ENCODE data around the gene C14orf132.

C14orf132 gene

DNA sequence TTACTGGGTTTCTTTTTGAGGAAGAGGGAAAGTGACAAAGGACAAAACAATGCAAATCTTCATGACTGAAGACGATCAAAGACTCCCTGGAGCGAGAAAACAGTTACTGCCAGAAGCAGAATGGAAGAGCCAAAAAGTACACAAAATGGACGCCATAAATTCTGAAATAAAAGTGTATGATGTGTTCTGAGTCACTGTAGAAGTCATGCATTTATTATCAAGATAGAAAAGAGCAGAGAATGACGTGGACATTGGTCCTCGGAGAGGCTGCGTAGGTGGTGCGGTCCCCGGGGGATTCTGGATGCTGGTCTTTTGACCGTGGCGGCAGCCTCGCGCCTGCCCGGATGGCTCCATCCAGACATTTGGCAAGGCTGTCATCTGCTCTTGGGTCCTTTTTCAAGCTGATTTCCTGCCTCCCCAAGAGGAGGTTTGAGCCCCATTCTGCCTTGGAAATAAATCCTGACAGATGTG lies 52.8 kb downstream of the C14orf132 start:
- no peak overlapping the region for H3K27ac ChIP-seq
- TF ChIP-seq, protein P1, sequence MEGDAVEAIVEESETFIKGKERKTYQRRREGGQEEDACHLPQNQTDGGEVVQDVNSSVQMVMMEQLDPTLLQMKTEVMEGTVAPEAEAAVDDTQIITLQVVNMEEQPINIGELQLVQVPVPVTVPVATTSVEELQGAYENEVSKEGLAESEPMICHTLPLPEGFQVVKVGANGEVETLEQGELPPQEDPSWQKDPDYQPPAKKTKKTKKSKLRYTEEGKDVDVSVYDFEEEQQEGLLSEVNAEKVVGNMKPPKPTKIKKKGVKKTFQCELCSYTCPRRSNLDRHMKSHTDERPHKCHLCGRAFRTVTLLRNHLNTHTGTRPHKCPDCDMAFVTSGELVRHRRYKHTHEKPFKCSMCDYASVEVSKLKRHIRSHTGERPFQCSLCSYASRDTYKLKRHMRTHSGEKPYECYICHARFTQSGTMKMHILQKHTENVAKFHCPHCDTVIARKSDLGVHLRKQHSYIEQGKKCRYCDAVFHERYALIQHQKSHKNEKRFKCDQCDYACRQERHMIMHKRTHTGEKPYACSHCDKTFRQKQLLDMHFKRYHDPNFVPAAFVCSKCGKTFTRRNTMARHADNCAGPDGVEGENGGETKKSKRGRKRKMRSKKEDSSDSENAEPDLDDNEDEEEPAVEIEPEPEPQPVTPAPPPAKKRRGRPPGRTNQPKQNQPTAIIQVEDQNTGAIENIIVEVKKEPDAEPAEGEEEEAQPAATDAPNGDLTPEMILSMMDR (conservative IDR thresholded peaks at IDR 0.05), result no peak

DNA sequence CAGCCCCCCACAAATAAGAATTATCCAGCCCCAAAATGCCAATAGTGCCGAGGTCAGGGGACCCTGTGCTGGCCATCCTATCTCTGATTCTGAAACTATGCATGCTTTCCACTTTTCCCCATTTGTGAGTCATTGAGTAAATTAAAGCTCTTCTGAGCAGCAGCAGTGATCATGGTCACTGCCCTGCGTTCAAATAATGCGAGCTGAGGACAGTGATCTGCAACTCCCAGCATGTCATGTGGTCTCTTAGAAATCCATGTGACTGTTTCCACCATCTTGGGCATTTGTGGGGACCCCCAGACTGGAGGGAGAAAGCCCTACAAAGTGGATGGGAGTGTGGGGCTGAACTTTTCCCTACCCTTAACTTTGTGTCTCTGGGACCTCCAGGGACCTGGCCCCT lies 53.8 kb downstream of the C14orf132 start:
- H3K27ac ChIP-seq, result no peak overlapping the region
- TF ChIP-seq, protein P1 (conservative IDR thresholded peaks at IDR 0.05), result no peak

DNA sequence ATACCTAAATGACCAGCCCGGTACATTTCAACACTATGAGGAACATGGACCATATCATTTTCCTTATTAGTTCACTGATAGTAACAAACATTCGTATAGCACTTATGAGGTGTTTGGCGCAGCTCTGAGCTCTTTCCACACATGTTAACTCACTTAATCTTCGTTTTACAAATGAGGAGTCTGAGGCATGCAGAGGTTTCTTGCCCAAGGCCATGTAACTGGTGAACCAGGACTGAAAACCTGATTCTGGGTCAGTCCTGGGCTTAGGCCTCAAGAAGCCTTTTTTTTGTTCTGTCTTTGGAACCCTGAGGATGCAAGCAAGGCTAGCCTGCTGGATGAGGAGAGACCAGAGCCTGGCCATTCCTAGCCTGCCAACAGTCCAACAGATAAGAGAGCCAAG lies 55.0 kb downstream of the C14orf132 start:
- TF ChIP-seq, protein P1 (conservative IDR thresholded peaks at IDR 0.05), result no peak
- H3K27ac ChIP-seq, result no peak overlapping the region

DNA sequence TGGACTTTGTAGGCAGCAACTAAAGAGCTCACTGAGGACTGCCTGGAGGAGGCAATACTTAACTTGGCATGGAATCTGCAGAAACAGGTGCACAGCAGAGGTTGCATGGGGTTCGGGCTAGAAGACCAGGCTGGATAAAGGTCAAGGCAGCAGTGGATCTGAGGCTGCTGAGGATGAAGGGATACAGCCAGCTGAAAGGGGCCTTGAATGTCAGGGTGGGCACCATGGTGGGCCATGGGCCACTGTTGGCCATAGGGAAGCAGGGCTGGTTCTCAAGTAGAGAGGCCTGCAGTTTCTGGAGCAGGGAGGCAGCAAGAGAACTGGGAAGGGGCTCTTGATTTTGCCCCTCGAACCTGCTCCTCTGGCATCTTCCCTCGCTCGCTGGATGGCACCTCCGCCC lies 55.5 kb downstream of the C14orf132 start:
- TF ChIP-seq, protein P1 (conservative IDR thresholded peaks at IDR 0.05), result no peak
- no peak overlapping the region for H3K27ac ChIP-seq

DNA sequence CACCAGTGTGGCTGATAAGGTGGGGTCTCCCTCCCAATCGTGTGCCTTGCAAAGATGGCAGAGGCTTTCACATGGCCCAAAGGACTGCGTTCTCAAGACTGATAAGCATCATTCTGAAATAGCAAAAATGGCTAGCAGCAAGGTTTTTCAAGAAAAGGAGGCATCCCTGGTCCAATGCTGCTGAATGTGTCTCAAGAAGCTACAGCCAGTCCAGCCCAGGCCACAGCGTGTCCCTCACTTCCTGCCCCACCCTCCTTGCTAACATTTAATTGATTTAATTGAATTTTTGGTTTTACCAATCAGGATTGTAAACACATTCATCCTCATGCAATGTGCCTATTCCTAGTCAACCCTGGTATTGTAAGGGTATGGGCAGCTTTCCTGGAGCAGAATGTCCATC lies 55.9 kb downstream of the C14orf132 start:
- no peak overlapping the region for H3K27ac ChIP-seq
- TF ChIP-seq, protein P1 (conservative IDR thresholded peaks at IDR 0.05), result no peak

DNA sequence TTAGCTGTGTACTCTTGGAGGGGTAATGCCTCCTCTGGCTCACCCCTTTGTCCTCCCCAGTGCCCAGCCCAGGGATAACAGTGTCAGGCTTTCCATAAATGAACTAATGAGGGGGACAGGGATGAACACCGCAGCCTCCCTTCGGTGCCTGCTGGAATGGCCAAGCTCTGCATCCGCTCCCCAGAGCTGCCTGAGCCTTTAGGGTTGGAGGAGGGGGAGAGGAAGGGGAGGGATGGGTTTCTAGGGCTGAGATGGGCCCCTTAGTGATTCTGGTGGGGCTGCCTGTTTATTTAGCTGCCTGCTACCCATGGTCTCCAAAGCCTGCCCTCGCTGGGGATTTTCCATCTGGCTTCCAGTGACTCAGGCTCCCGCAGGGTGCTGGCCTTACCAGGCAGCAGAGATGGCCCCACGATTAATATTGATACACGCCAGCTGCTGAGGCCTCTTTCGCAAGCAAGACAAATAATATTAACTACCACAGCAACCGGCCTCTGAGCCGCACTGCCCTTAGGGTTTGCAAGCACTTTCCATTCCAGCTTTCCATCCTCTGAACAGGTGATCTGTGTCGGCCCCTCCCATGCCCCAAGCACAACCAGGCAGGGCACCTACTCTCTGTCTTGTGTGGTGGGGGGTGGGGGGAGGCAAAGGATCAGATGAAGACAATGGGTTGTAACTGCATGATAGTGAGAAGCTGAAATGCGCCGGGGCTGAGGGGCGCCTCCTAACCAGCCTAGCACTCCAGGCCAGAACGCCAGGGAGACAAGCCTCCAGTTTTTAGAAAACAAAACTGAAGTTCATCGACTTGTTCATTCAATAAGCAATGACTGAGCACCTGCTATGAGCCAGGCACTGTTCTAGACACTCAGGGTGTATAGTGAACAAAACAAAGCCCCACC lies 56.7 kb downstream of the C14orf132 start:
- no peak overlapping the region for H3K27ac ChIP-seq
- TF ChIP-seq, protein P1 (conservative IDR thresholded peaks at IDR 0.05), result no peak

DNA sequence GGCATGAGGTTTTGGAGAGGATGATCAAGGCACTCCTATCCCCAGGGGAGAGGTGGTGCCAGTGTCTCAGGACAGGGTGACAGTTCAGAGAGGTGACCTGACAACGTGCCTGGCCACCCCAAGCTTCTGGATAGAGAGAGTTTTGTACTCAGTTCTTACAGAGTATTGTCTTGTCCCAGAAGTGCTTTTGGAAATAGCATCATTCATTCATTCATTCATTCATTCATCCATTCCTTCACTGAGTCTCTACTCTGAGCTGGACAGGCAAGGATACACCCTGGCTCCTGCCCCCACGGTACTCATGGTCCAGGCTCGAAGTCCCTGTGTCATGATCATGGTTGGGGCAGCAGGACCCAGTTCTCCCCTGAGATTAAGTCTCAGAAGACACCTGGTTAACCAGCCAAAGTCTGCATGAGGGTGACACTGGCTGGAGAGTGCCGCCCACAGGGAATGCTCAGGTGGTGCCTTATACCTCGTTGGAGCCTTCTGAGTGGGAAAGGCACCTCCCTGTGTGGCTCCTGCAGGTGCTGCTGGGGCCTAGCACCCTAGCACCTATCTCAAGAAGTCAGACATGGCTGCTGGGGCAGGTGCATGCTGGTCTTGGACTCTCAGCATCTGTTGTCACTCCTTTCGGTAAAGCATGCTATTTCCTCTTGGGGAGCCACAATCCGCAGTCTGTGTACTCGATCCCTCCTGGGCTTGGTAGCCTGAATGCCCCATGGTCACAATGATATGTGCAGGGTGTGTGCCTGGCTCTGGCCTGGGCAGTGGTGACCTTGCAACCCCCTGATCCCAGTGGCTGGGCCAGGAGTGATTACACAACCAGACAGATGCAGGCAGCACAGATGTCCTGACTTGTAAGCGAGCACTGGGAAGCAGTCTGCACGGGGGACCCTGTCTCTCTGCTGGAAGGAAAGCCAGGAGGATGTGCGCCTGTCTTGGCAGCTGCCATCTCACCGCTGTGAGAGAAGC lies 57.8 kb downstream of the C14orf132 start:
- no peak overlapping the region for H3K27ac ChIP-seq
- TF ChIP-seq, protein P1 (conservative IDR thresholded peaks at IDR 0.05), result no peak

Measured in VCaP (cell line).